ENCODE data around the gene F7. TPM values are rescaled to one million over a fixed set of nuclear protein-coding genes. Genes with fewer than 3 reads are reported as not detected.
"Not testable (repeated sequence)": the region's sequence is repeated elsewhere in the genome, so short reads cannot be mapped to it uniquely, and the experiment has no call there.

F7 gene
- polyA plus RNA-seq, 4 donors = 1.3 to 3.2 (median 2.4) TPM

GRCh38 chr13:113098162-113098732, 7.3 kb upstream of the F7 start:
- no peak for DNase-seq (ENCODE audit: low read depth in 4 of 4, low spot score in 3 of 4)

GRCh38 chr13:113099142-113099541, 6.4 kb upstream of the F7 start:
- DNase-seq (ENCODE audit: low read depth in 4 of 4, low spot score in 3 of 4) = no peak

- not testable (repeated sequence) for DNase-seq (ENCODE audit: low read depth in 4 of 4, low spot score in 3 of 4)
Measured at GRCh38 chr13:113102302-113102701, 3.3 kb upstream of the F7 start.

GRCh38 chr13:113102727-113103126, 2.9 kb upstream of the F7 start:
- no peak for DNase-seq (ENCODE audit: low read depth in 4 of 4, low spot score in 3 of 4)

GRCh38 chr13:113103646-113104045, 1.9 kb upstream of the F7 start:
- DNase-seq (ENCODE audit: low read depth in 4 of 4, low spot score in 3 of 4) = no peak

- DNase-seq (ENCODE audit: low read depth in 4 of 4, low spot score in 3 of 4) = no peak
Measured at GRCh38 chr13:113105921-113106452, 396 bp downstream of the F7 start.

GRCh38 chr13:113106711-113107351, 1.2 kb downstream of the F7 start:
- no peak for DNase-seq (ENCODE audit: low read depth in 4 of 4, low spot score in 3 of 4)

GRCh38 chr13:113108521-113108920, 2.9 kb downstream of the F7 start:
- DNase-seq (ENCODE audit: low read depth in 4 of 4, low spot score in 3 of 4) = not testable (repeated sequence)

- no peak for DNase-seq (ENCODE audit: low read depth in 4 of 4, low spot score in 3 of 4)
Measured at GRCh38 chr13:113109151-113110047, 3.8 kb downstream of the F7 start.

GRCh38 chr13:113110048-113110851, 4.7 kb downstream of the F7 start:
- no peak for DNase-seq (ENCODE audit: low read depth in 4 of 4, low spot score in 3 of 4)

- DNase-seq (ENCODE audit: low read depth in 4 of 4, low spot score in 3 of 4) = no peak
Measured at GRCh38 chr13:113110852-113111315, 5.3 kb downstream of the F7 start.

- not testable (repeated sequence) for DNase-seq (ENCODE audit: low read depth in 4 of 4, low spot score in 3 of 4)
Measured at GRCh38 chr13:113111821-113112220, 6.2 kb downstream of the F7 start.

- DNase-seq (ENCODE audit: low read depth in 4 of 4, low spot score in 3 of 4) = not testable (repeated sequence)
Measured at GRCh38 chr13:113112475-113112874, 6.9 kb downstream of the F7 start.

GRCh38 chr13:113112893-113113845, 7.6 kb downstream of the F7 start:
- DNase-seq (ENCODE audit: low read depth in 4 of 4, low spot score in 3 of 4) = no peak

- DNase-seq (ENCODE audit: low read depth in 4 of 4, low spot score in 3 of 4) = no peak
Measured at GRCh38 chr13:113113846-113114271, 8.3 kb downstream of the F7 start.

- DNase-seq (ENCODE audit: low read depth in 4 of 4, low spot score in 3 of 4) = no peak
Measured at GRCh38 chr13:113114511-113115362, 9.1 kb downstream of the F7 start.

GRCh38 chr13:113115363-113116205, 10.0 kb downstream of the F7 start:
- no peak for DNase-seq (ENCODE audit: low read depth in 4 of 4, low spot score in 3 of 4)

Measured in left renal pelvis (tissue), 4 donors.